SH-SY5Y (cell line): Measurements from ENCODE around the gene CSGALNACT2.

Experiments
- GATA2 ChIP-seq: IDR thresholded peaks from 2 replicates; pipeline ENCODE4 v1.6.1; 2011; ENCODE audit warnings: mild to moderate bottlenecking, low read depth, low read length
- GATA3 ChIP-seq: IDR thresholded peaks from 2 replicates; pipeline ENCODE4 v1.6.1; 2011; ENCODE audit warnings: low read depth, mild to moderate bottlenecking, low read length, moderate library complexity

CSGALNACT2 gene

DNA sequence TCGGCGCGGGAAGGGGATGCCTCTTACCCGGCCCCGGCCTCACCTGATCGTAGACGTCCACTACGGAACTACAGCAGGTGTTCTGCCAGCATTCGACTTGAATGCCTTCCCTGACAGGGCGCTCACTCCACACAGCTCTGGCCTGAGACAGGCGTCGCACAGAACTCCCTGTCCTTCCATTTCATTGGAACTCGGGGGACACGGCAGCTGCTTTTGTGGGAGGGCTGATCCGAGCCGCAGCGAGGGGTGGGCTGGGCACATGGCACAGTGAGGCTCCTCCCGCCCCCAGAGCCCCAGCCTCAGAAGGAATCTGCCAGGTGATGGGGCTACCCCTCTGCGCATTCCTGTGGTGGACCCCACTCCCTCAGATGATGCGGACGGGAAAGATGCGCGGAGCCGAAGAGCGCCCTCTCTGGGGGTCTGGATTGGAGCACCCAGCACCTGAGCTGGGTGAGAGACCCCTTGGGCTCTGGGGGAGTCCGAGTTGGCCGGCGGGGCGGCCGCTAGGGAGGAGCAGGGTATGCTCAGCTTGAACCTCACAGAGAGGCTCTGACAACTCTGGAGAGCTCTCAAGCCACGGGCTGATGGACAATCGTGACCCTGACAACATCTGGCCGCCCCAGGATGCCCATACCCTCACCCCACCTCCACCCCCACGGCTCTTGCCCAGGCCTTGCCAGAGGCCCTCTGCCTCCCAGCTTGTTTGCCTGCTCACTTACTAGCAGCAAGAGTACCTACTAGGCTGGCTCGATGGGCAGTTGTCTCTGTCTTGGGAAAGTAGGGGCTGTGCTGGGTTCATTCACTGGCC lies 92.1 kb downstream of the CSGALNACT2 start:
- TF ChIP-seq GATA3 (no peak), GATA2 (no peak)

GRCh38 chr10:43230909-43231522 lies 92.8 kb downstream of the CSGALNACT2 start:
- TF ChIP-seq GATA2 (no peak), GATA3 (no peak)

DNA sequence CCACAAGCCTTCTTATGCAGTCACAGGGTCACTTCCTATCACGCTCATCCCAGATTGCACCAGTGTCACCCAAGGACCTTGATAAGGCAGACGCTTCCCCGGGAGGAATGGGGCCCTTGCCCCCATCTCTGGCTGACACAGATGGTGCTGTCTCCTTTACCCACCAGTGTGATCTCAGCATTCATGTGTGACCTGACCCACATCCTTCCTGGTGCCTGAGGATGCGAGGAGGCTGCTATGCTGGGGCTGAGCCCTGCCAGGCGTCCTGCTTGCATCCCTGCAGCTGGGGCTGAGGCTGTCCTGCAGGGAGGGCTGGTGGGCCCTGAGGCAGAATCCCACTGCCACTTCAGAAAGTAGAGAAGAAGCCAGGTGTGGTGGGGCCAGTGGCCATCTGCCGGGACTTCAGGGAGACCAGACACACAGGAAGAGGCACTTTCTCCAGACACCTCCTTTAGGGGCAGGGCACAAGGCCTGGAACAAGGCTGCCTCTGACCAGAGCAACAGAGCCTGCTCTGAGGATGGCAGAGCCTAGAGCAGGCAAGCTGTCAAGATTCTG lies 93.4 kb downstream of the CSGALNACT2 start:
- TF ChIP-seq GATA3: no peak

DNA sequence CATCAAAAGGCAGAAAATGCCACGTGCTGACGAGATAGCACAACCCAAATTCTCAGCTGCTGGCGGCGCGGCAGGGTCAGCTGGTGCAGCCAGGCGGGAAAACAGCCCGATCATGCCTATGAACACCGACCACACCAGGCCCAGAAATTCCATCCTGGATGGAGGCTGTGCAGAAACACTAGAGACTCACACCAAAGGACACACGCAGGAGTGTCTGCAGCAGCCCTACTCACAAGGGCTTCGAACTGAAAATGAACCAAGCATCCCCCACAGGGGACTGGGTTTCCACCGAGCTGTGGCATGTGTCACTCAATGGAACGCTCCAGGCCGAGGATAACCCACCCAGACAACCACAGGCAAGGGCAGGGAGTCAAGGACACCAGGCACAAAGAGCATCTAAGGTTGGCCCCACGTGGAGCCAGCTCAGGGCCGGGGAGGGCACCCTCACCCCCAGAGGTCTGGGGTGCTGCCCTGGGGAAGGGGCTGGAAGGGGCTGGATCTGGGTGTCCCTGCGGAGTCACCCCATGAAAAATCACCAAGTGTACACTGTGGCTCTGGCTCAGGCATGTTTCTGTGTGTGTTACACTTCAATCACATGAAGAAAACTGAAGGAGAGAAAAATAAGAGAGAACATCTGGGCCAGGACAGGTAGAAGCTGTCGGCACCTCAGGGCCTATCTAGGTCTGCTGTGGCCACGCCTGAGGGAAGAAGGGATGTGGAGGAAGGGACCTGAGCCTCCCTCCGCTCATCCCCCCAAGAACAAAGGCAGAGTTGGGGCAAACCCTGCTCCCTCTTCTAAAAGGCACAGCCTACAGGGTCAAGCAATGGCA lies 95.6 kb downstream of the CSGALNACT2 start:
- TF ChIP-seq GATA3: no peak
- TF ChIP-seq GATA2: no peak

- TF ChIP-seq GATA2 (no peak), GATA3 (no peak)
Measured at GRCh38 chr10:43234471-43235041, 96.3 kb downstream of the CSGALNACT2 start.
